GM23338 (cell line): ENCODE results near the gene CDC23. TPM values are rescaled to one million over a fixed set of nuclear protein-coding genes. Genes with fewer than 3 reads are reported as not detected.

ENCODE experiments used
- ATAC-seq: fragments of 200-7000 bp; cut with Tn5 transposase; 3 replicates; pipeline ENCODE4 v1.9.1; 2020
- DNase-seq: peaks from one replicate; pipeline ENCODE4 v3.0.0-alpha.2; 2015; ENCODE audit warnings: low spot score
- H2AFZ ChIP-seq: fragments of 200-600 bp; sonication (generic); 2 replicates; pipeline ENCODE4 v1.8.0; 2016; ENCODE audit warnings: antibody characterized with exemption, mild to moderate bottlenecking, moderate library complexity
- H3F3A ChIP-seq: fragments of 200-600 bp; sonication (generic); replicated peaks from 2 replicates; pipeline ENCODE4 v1.8.0; 2017; ENCODE audit warnings: antibody characterized with exemption, mixed run types, low read depth
- H3K27ac ChIP-seq: fragments of 200-600 bp; sonication (generic); 2 replicates; pipeline ENCODE4 v1.6.1; 2016; ENCODE audit warnings: low read depth
- H3K27me3 ChIP-seq: fragments of 200-600 bp; sonication (generic); 2 replicates; pipeline ENCODE4 v1.8.0; 2016; ENCODE audit warnings: mild to moderate bottlenecking, mixed run types, moderate library complexity; ENCODE audit not compliant: insufficient read depth
- H3K36me3 ChIP-seq: fragments of 200-600 bp; sonication (generic); 2 replicates; pipeline ENCODE4 v1.8.0; 2016; ENCODE audit warnings: mild to moderate bottlenecking; ENCODE audit not compliant: insufficient read depth
- H3K4me1 ChIP-seq: fragments of 200-600 bp; sonication (generic); 2 replicates; pipeline ENCODE4 v1.8.0; 2016; ENCODE audit warnings: mild to moderate bottlenecking, moderate library complexity; ENCODE audit not compliant: insufficient read depth
- H3K4me2 ChIP-seq: fragments of 200-600 bp; sonication (generic); 2 replicates; pipeline ENCODE4 v1.7.1; 2017; ENCODE audit warnings: mixed run types
- H3K4me3 ChIP-seq: fragments of 200-600 bp; sonication (generic); 2 replicates; pipeline ENCODE4 v1.6.1; 2016; ENCODE audit warnings: mixed run types
- H3K79me2 ChIP-seq: fragments of 200-600 bp; sonication (generic); replicated peaks from 2 replicates; pipeline ENCODE4 v1.8.0; 2017; ENCODE audit warnings: mild to moderate bottlenecking; ENCODE audit not compliant: insufficient read depth
- H3K9me2 ChIP-seq: fragments of 200-600 bp; sonication (generic); 2 replicates; pipeline ENCODE4 v1.8.0; 2017; ENCODE audit not compliant: insufficient read depth
- H4K20me1 ChIP-seq: fragments of 200-600 bp; sonication (generic); replicated peaks from 2 replicates; pipeline ENCODE4 v1.8.0; 2017; ENCODE audit warnings: mild to moderate bottlenecking; ENCODE audit not compliant: insufficient read depth
- H3K27ac Mint-ChIP-seq: 2 replicates; pipeline ENCODE4 v1.8.0; 2020; ENCODE audit warnings: inconsistent platforms, mild to moderate bottlenecking, moderate library complexity, mixed read lengths
- H3K27me3 Mint-ChIP-seq: 3 replicates; pipeline ENCODE4 v1.8.0; 2022; ENCODE audit warnings: low read depth, mild to moderate bottlenecking, moderate library complexity, mixed read lengths, inconsistent platforms; ENCODE audit not compliant: insufficient read depth, poor library complexity
- H3K36me3 Mint-ChIP-seq: 3 replicates; pipeline ENCODE4 v1.8.0; 2021; ENCODE audit warnings: low read depth, mild to moderate bottlenecking, inconsistent platforms, moderate library complexity, mixed read lengths
- H3K4me1 Mint-ChIP-seq: 3 replicates; pipeline ENCODE4 v1.8.0; 2020; ENCODE audit warnings: mild to moderate bottlenecking, inconsistent platforms, mixed read lengths
- H3K4me3 Mint-ChIP-seq: 3 replicates; pipeline ENCODE4 v1.8.0; 2021; ENCODE audit warnings: moderate library complexity, mild to moderate bottlenecking, inconsistent platforms, mixed read lengths
- H3K9me3 Mint-ChIP-seq: 3 replicates; pipeline ENCODE4 v1.8.0; 2020; ENCODE audit warnings: moderate library complexity, mild to moderate bottlenecking, inconsistent platforms, mixed read lengths
- CREB1 ChIP-seq: fragments of 250-450 bp; sonication (Bioruptor Pico); IDR thresholded peaks from 2 replicates; pipeline ENCODE4 v1.5.0; 2020; ENCODE audit warnings: low read depth, mild to moderate bottlenecking, moderate library complexity
- CTCF ChIP-seq, 2 experiments: fragments of 200-600 bp in 1 of 2; sonication (generic) in 1 of 2; conservative IDR thresholded peaks; 2 replicates each; pipeline versions ENCODE4 v1.5.1 to v1.6.1; 2016 to 2017; ENCODE audit warnings: antibody characterized with exemption in 2 of 2, low read depth in 2 of 2, mild to moderate bottlenecking in 2 of 2, moderate library complexity in 1 of 2
- ETS1 ChIP-seq: IDR thresholded peaks from 2 replicates; pipeline ENCODE4 v1.6.1; 2016; ENCODE audit warnings: antibody characterized with exemption
- EZH2 ChIP-seq: fragments of 200-600 bp; sonication (generic); IDR thresholded peaks from one replicate; pipeline ENCODE4 v1.8.0; 2017; ENCODE audit warnings: antibody characterized with exemption, mild to moderate bottlenecking, low read depth; ENCODE audit not compliant: unreplicated experiment
- EZH2phosphoT487 ChIP-seq: fragments of 200-600 bp; sonication (generic); IDR thresholded peaks from one replicate; pipeline ENCODE4 v1.8.1; 2018; ENCODE audit warnings: antibody characterized with exemption; ENCODE audit not compliant: unreplicated experiment
- JUNB ChIP-seq: IDR thresholded peaks from one replicate; pipeline ENCODE4 v1.6.1; 2016; ENCODE audit warnings: antibody characterized with exemption; ENCODE audit not compliant: unreplicated experiment
- NANOG ChIP-seq: IDR thresholded peaks from 2 replicates; pipeline ENCODE4 v1.6.1; 2016; ENCODE audit warnings: antibody characterized with exemption, borderline replicate concordance
- POLR2AphosphoS5 ChIP-seq: IDR thresholded peaks from 2 replicates; pipeline ENCODE4 v1.6.1; 2016; ENCODE audit warnings: antibody characterized with exemption, low read depth
- REST ChIP-seq: IDR thresholded peaks from one replicate; pipeline ENCODE4 v1.6.1; 2018; ENCODE audit warnings: antibody characterized with exemption; ENCODE audit not compliant: unreplicated experiment
- STAT1 ChIP-seq: IDR thresholded peaks from one replicate; pipeline ENCODE4 v1.6.1; 2016; ENCODE audit warnings: antibody characterized with exemption; ENCODE audit not compliant: unreplicated experiment
- ZNF114 ChIP-seq: fragments of 250-450 bp; sonication (Bioruptor Pico); IDR thresholded peaks from 2 replicates; pipeline ENCODE4 v1.5.0; 2020; ENCODE audit warnings: mild to moderate bottlenecking, moderate library complexity
- ZNF331 ChIP-seq: fragments of 250-450 bp; sonication (Bioruptor Pico); IDR thresholded peaks from 2 replicates; pipeline ENCODE4 v1.5.0; 2020; ENCODE audit warnings: low read depth, mild to moderate bottlenecking, moderate library complexity
- ZNF462 ChIP-seq: fragments of 250-450 bp; sonication (Bioruptor Pico); IDR thresholded peaks from 2 replicates; pipeline ENCODE4 v1.5.0; 2020; ENCODE audit warnings: mild to moderate bottlenecking, moderate library complexity
- polyA plus RNA-seq: library from polyadenylated mRNA; unstranded; fragments of >200 nt; fragmentation: Nextera tagmentation; extraction: Ambion mirVana; gene quantifications from 2 replicates; pipeline ENCODE4 v1.2.1, GENCODE V29; 2016
- total RNA-seq: library from RNA; depleted of rRNA; stranded (reverse); fragments of >200 nt; shearing (Covaris generic); gene quantifications from 2 replicates; pipeline ENCODE4 v1.2.3, GENCODE V29; 2014

CDC23 gene
- total and polyA plus RNA-seq, 2 experiments from 2014 or later, result 28.0 to 45.9 TPM

GRCh38 chr5:138180841-138181240 is 32.3 kb downstream of the CDC23 start:
- no peaks in the 10 kb centered on the region; the same call in none of the 2 replicates for H4K20me1 ChIP-seq
- peaks cover 2% of the 10 kb centered on the region; the same call in 2 of the 3 replicates for H3K4me1 Mint-ChIP-seq
- no peaks in the 10 kb centered on the region for H3K27me3 ChIP-seq
- no peaks in the 10 kb centered on the region for H3K9me3 Mint-ChIP-seq
- H3K27ac ChIP-seq, result no peak overlapping the region
- H3K79me2 ChIP-seq, result peaks cover 43% of the 10 kb centered on the region
- TF ChIP-seq EZH2 (no peak), NANOG (no peak), JUNB (no peak), REST (no peak), CTCF (conservative IDR thresholded peaks at IDR 0.05; ENCODE audit: low read depth in 2 of 2) (no peak), STAT1 (no peak), EZH2phosphoT487 (no peak), POLR2AphosphoS5 (no peak), ZNF462 (CRISPR knock-in tag) (no peak), ZNF114 (no peak), ETS1 (no peak), CREB1 (CRISPR knock-in tag) (no peak), ZNF331 (no peak)
- peaks cover 12% of the 10 kb centered on the region for H3K4me1 ChIP-seq
- ATAC-seq (no peak), DNase-seq (no peak)
- H3K9me2 ChIP-seq, result no peaks in the 10 kb centered on the region
- H3K4me2 ChIP-seq, result no peak overlapping the region; the same call in 1 of the 2 replicates
- peaks cover 6% of the 10 kb centered on the region for H3K27me3 Mint-ChIP-seq
- peaks cover 55% of the 10 kb centered on the region for H3K36me3 ChIP-seq
- peaks cover 65% of the 10 kb centered on the region for H3K36me3 Mint-ChIP-seq
- H3K4me3 Mint-ChIP-seq, result peak overlapping the region; percentile 13; the same call in 1 of the 3 replicates
- H3K27ac Mint-ChIP-seq, result no peak overlapping the region
- 0 out of 2 replicates have a peak, but pooled peaks cover 10% of the 10 kb centered on the region for H3F3A ChIP-seq
- H3K4me3 ChIP-seq, result no peak overlapping the region; the same call in 1 of the 2 replicates
- H2AFZ ChIP-seq, result no peak overlapping the region
